ENCODE results near the gene USP6. TPM values are rescaled to one million over a fixed set of nuclear protein-coding genes. Genes with fewer than 3 reads are reported as not detected.
"Not testable (repeated sequence)": the region's sequence is repeated elsewhere in the genome, so short reads cannot be mapped to it uniquely, and the experiment has no call there.

The USP6 gene
- total and polyA plus RNA-seq, 9 donors, result 5.0 to 26.5 (median 11.3) TPM

GRCh38 chr17:5128905-5129535 lies 13.2 kb downstream of the USP6 start:
- H3K4me3 ChIP-seq (ENCODE audit: low read length), result no peak overlapping the region
- H3K9me3 ChIP-seq (replicated peaks; ENCODE audit: control insufficient read depth, low read depth, low read length), result no peaks in the 10 kb centered on the region
- WGBS (ENCODE audit: insufficient coverage), result 89% methylated on average over 10 of the region's 11 CpGs

GRCh38 chr17:5129770-5130169 lies 13.9 kb downstream of the USP6 start:
- not testable (repeated sequence) for H3K36me3 ChIP-seq (ENCODE audit: control insufficient read depth, insufficient read depth, low read length); H3K4me3 ChIP-seq (ENCODE audit: low read length); H3K27ac ChIP-seq (ENCODE audit: low read length); H3K9me3 ChIP-seq (replicated peaks; ENCODE audit: control insufficient read depth, low read depth, low read length); DNase-seq; H3K27me3 ChIP-seq (ENCODE audit: control insufficient read depth, insufficient read depth, low read length); H3K4me1 ChIP-seq (ENCODE audit: control insufficient read depth, insufficient read depth, low read length)
- WGBS (ENCODE audit: insufficient coverage), result 94% methylated on average over 6 of the region's 8 CpGs

More at GRCh38 chr17:5128905-5129535, 13.2 kb downstream of the USP6 start:
- Histone ChIP-seq H3K27me3 (ENCODE audit: control insufficient read depth, insufficient read depth, low read length) (no peaks in the 10 kb centered on the region), H3K4me1 (ENCODE audit: control insufficient read depth, insufficient read depth, low read length) (peaks cover 6% of the 10 kb centered on the region), H3K36me3 (ENCODE audit: control insufficient read depth, insufficient read depth, low read length) (no peaks in the 10 kb centered on the region), H3K27ac (ENCODE audit: low read length) (no peak overlapping the region)
- DNase-seq, result no peak

GRCh38 chr17:5130261-5130660 lies 14.4 kb downstream of the USP6 start:
- not testable (repeated sequence) for H3K4me3 ChIP-seq (ENCODE audit: low read length); H3K4me1 ChIP-seq (ENCODE audit: control insufficient read depth, insufficient read depth, low read length); H3K9me3 ChIP-seq (replicated peaks; ENCODE audit: control insufficient read depth, low read depth, low read length); H3K36me3 ChIP-seq (ENCODE audit: control insufficient read depth, insufficient read depth, low read length); H3K27me3 ChIP-seq (ENCODE audit: control insufficient read depth, insufficient read depth, low read length); H3K27ac ChIP-seq (ENCODE audit: low read length); DNase-seq
- WGBS (ENCODE audit: insufficient coverage), result 99% methylated on average over 7 of the region's 10 CpGs

GRCh38 chr17:5130687-5131086 lies 14.9 kb downstream of the USP6 start:
- not testable (repeated sequence) for DNase-seq; H3K27ac ChIP-seq (ENCODE audit: low read length); H3K27me3 ChIP-seq (ENCODE audit: control insufficient read depth, insufficient read depth, low read length); H3K9me3 ChIP-seq (replicated peaks; ENCODE audit: control insufficient read depth, low read depth, low read length); H3K4me1 ChIP-seq (ENCODE audit: control insufficient read depth, insufficient read depth, low read length); H3K36me3 ChIP-seq (ENCODE audit: control insufficient read depth, insufficient read depth, low read length); H3K4me3 ChIP-seq (ENCODE audit: low read length)
- 76% methylated on average over 3 of the region's 5 CpGs for WGBS (ENCODE audit: insufficient coverage)

GRCh38 chr17:5131146-5131715 lies 15.4 kb downstream of the USP6 start:
- Histone ChIP-seq H3K9me3 (replicated peaks; ENCODE audit: control insufficient read depth, low read depth, low read length) (no peaks in the 10 kb centered on the region), H3K27ac (ENCODE audit: low read length) (no peak overlapping the region), H3K27me3 (ENCODE audit: control insufficient read depth, insufficient read depth, low read length) (no peaks in the 10 kb centered on the region), H3K36me3 (ENCODE audit: control insufficient read depth, insufficient read depth, low read length) (no peaks in the 10 kb centered on the region), H3K4me1 (ENCODE audit: control insufficient read depth, insufficient read depth, low read length) (no peaks in the 10 kb centered on the region), H3K4me3 (ENCODE audit: low read length) (no peak overlapping the region)
- WGBS (ENCODE audit: insufficient coverage), result 84% methylated on average over 4 of the region's 7 CpGs
- DNase-seq, result no peak

GRCh38 chr17:5131799-5132502 lies 16.1 kb downstream of the USP6 start:
- H3K27me3 ChIP-seq (ENCODE audit: control insufficient read depth, insufficient read depth, low read length); H3K4me1 ChIP-seq (ENCODE audit: control insufficient read depth, insufficient read depth, low read length); H3K36me3 ChIP-seq (ENCODE audit: control insufficient read depth, insufficient read depth, low read length); H3K27ac ChIP-seq (ENCODE audit: low read length); DNase-seq; H3K9me3 ChIP-seq (replicated peaks; ENCODE audit: control insufficient read depth, low read depth, low read length); H3K4me3 ChIP-seq (ENCODE audit: low read length): not testable (repeated sequence)
- WGBS (ENCODE audit: insufficient coverage), result 82% methylated on average over 16 of the region's 16 CpGs

GRCh38 chr17:5132503-5133225 lies 16.8 kb downstream of the USP6 start:
- WGBS (ENCODE audit: insufficient coverage), result 91% methylated on average over 11 of the region's 15 CpGs
- not testable (repeated sequence) for H3K27me3 ChIP-seq (ENCODE audit: control insufficient read depth, insufficient read depth, low read length); H3K4me3 ChIP-seq (ENCODE audit: low read length); H3K27ac ChIP-seq (ENCODE audit: low read length); H3K9me3 ChIP-seq (replicated peaks; ENCODE audit: control insufficient read depth, low read depth, low read length); H3K36me3 ChIP-seq (ENCODE audit: control insufficient read depth, insufficient read depth, low read length); H3K4me1 ChIP-seq (ENCODE audit: control insufficient read depth, insufficient read depth, low read length); DNase-seq

- H3K36me3 ChIP-seq (ENCODE audit: control insufficient read depth, insufficient read depth, low read length), result no peaks in the 10 kb centered on the region
- DNase-seq, result no peak
- H3K4me3 ChIP-seq (ENCODE audit: low read length), result no peak overlapping the region
- no peak overlapping the region for H3K27ac ChIP-seq (ENCODE audit: low read length)
- no peaks in the 10 kb centered on the region for H3K9me3 ChIP-seq (replicated peaks; ENCODE audit: control insufficient read depth, low read depth, low read length)
- no peaks in the 10 kb centered on the region for H3K27me3 ChIP-seq (ENCODE audit: control insufficient read depth, insufficient read depth, low read length)
- H3K4me1 ChIP-seq (ENCODE audit: control insufficient read depth, insufficient read depth, low read length), result no peaks in the 10 kb centered on the region
- WGBS (ENCODE audit: insufficient coverage), result 76% methylated on average over 6 of the region's 8 CpGs
Measured at GRCh38 chr17:5133311-5133710, 17.5 kb downstream of the USP6 start.

- not testable (repeated sequence) for H3K36me3 ChIP-seq (ENCODE audit: control insufficient read depth, insufficient read depth, low read length); DNase-seq; H3K27ac ChIP-seq (ENCODE audit: low read length); H3K9me3 ChIP-seq (replicated peaks; ENCODE audit: control insufficient read depth, low read depth, low read length); H3K27me3 ChIP-seq (ENCODE audit: control insufficient read depth, insufficient read depth, low read length); H3K4me3 ChIP-seq (ENCODE audit: low read length); H3K4me1 ChIP-seq (ENCODE audit: control insufficient read depth, insufficient read depth, low read length)
- WGBS (ENCODE audit: insufficient coverage), result 95% methylated on average over 7 of the region's 8 CpGs
Measured at GRCh38 chr17:5133961-5134360, 18.1 kb downstream of the USP6 start.

- H3K4me3 ChIP-seq (ENCODE audit: low read length); H3K36me3 ChIP-seq (ENCODE audit: control insufficient read depth, insufficient read depth, low read length); H3K4me1 ChIP-seq (ENCODE audit: control insufficient read depth, insufficient read depth, low read length); DNase-seq; H3K27me3 ChIP-seq (ENCODE audit: control insufficient read depth, insufficient read depth, low read length); H3K27ac ChIP-seq (ENCODE audit: low read length); H3K9me3 ChIP-seq (replicated peaks; ENCODE audit: control insufficient read depth, low read depth, low read length): not testable (repeated sequence)
- whole genome bisulfite sequencing (ENCODE audit: insufficient coverage), result 90% methylated on average over 8 of the region's 11 CpGs
Measured at GRCh38 chr17:5134571-5134970, 18.7 kb downstream of the USP6 start.
